GM20431 (cell line): ENCODE results near the gene HMG20A.

Source experiments
- in situ Hi-C: fragments of 300-500 bp; cut with MseI, MboI; formaldehyde crosslinking; loops from one replicate; pipeline ENCODE4 v1.15.0; 2020; ENCODE audit warnings: low sequenced_read_pairs; ENCODE audit not compliant: unreplicated experiment

HMG20A gene

GRCh38 chr15:77420610-77421369 is at the start of gene HMG20A:
Gene HMG20A (plus strand): TSS chr15:77420888. CDS start chr15:77458408, 37,520 bp downstream.
- in situ Hi-C loops: no loop called here

GRCh38 chr15:77371850-77372563 is 48.7 kb upstream of the HMG20A start:
- in situ Hi-C loops: no loop called here

GRCh38 chr15:77373441-77373840 is 47.2 kb upstream of the HMG20A start:
- in situ Hi-C loops: no loop called here

- in situ Hi-C loops: no loop called here
Measured at GRCh38 chr15:77375133-77375532, 45.6 kb upstream of the HMG20A start.

GRCh38 chr15:77376770-77377169 is 43.9 kb upstream of the HMG20A start:
- in situ Hi-C loops: no loop called here

- in situ Hi-C loops: no loop called here
Measured at GRCh38 chr15:77380033-77380432, 40.7 kb upstream of the HMG20A start.

- in situ Hi-C loops: no loop called here
Measured at GRCh38 chr15:77384086-77384485, 36.6 kb upstream of the HMG20A start.

GRCh38 chr15:77384589-77385359 is 35.9 kb upstream of the HMG20A start:
- in situ Hi-C loops: no loop called here

GRCh38 chr15:77386626-77387025 is 34.1 kb upstream of the HMG20A start:
- in situ Hi-C loops: no loop called here

GRCh38 chr15:77387365-77388105 is 33.2 kb upstream of the HMG20A start:
- in situ Hi-C loops: no loop called here

GRCh38 chr15:77391372-77391951 is 29.2 kb upstream of the HMG20A start:
- in situ Hi-C loops: no loop called here

- in situ Hi-C loops: no loop called here
Measured at GRCh38 chr15:77392762-77393470, 27.8 kb upstream of the HMG20A start.

- in situ Hi-C loops: no loop called here
Measured at GRCh38 chr15:77393471-77393840, 27.2 kb upstream of the HMG20A start.

GRCh38 chr15:77395013-77395774 is 25.5 kb upstream of the HMG20A start:
- in situ Hi-C loops: no loop called here

GRCh38 chr15:77396692-77397091 is 24.0 kb upstream of the HMG20A start:
- in situ Hi-C loops: no loop called here

- in situ Hi-C loops: no loop called here
Measured at GRCh38 chr15:77398927-77399326, 21.8 kb upstream of the HMG20A start.

- in situ Hi-C loops: no loop called here
Measured at GRCh38 chr15:77400258-77400657, 20.4 kb upstream of the HMG20A start.

- in situ Hi-C loops: no loop called here
Measured at GRCh38 chr15:77402740-77403379, 17.8 kb upstream of the HMG20A start.
